GM21447 (cell line): ENCODE measurements around the gene ZC3H13.

Experiments
- ATAC-seq: cut with Tn5 transposase; IDR thresholded peaks from one replicate; pipeline ENCODE4 v1.9.1; 2021; ENCODE audit not compliant: unreplicated experiment

Gene ZC3H13

DNA sequence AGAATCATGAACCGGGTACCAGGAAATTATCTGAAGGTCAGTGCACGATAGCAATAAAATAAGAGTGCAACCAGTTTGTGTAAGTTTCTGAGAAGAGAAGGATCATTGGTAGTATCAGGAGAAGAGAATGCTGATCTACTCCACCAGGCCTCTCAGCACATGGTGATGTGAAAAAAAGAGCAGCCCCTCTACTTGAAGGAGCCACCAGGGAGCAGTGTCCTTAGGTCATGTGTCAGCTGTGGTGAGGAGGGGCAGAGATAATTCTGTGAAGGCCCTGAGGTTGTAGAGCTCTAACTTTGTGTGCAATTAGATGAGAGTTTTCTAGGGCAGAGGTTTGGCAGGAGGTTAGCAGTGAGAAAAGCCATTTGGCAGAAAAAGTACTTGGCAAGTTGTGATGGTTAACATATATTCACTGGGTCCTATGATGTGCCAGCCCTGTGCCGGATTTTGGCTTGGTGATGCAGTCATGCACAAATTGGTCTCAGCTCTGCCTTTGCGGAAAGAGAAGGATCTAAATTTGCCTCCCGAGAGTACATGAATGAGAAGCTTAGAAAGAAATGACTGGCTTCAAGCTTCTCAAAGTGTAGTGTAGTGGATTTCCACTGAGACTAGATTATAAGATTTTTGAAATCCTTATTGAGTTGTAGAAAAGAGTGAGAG lies 19.2 kb upstream of the ZC3H13 start:
- peak; percentile 88 for ATAC-seq

DNA sequence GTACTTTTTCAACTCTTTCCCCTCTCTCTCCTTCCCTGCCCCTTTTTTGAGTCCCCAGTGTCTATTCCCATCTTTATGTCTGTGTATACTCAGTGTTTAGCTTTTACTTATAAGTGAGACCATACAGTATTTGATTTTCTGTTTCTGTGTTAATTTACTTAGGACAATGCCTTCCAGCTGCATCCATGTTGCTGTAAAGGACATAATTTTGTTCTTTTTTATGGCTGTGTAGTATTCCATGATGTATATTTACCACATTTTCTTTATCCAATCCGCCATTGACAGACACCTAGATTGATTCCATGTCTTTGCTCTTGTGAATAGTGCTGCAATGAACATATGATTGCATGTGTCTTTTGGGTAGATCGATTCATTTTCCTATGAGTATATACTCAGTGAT lies 10.7 kb upstream of the ZC3H13 start:
- ATAC-seq, result no peak

DNA sequence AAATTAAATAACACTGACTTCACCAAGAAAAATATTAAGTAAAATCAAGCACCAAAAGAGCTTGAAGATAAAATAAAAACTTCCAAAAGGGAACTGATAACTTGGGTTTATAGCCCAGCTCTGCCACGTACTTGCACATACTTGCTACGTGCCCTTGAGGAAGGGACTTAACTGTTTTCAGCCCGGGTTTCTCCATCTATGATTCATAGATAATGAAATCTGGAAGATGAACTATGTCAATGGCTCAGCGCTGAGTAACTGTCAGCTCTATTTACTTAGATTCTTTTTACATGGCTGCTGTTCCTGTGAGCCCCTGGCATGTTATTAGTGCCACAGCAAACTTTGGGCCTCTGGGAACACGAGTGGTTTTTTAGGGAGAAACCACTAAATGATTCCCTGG lies 9.6 kb upstream of the ZC3H13 start:
- no peak for ATAC-seq

DNA sequence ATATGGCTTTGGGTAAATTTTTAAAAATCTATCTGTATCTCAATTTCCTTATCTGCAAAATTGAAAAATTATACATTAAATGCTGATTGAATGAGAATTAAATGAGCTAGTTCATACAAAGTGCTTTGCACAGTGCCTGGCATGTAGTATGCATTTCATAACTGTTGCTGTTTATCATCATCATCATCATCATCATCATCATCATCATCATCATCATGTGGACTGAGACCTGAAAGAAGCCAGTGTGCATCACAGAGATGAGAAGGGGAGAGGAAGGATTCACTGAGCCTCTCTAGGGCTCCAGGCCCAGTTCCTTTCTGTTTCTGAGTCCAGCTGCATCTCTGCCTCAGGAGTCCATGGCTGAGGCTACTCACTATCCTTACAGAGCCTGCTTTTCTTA lies 6.9 kb upstream of the ZC3H13 start:
- ATAC-seq, result no peak

DNA sequence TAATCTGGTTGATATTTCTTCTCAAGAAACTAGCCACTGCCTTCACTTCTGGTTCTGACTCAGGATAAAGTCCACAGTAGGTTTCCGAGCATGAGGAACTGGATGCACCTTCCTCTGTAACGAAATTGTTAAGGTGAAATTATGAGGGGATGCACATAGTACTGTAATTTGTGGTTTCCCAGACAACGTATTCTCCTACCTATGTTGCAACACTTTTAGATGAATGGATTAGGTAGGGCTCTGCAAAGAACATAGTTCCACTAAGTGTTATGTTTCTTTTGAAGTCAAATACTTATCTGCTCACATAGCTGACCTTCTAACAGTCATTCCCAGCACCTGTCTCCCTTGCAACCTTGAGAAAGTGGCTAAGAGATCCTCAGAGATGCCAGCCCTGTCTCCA lies 5.7 kb upstream of the ZC3H13 start:
- no peak for ATAC-seq

DNA sequence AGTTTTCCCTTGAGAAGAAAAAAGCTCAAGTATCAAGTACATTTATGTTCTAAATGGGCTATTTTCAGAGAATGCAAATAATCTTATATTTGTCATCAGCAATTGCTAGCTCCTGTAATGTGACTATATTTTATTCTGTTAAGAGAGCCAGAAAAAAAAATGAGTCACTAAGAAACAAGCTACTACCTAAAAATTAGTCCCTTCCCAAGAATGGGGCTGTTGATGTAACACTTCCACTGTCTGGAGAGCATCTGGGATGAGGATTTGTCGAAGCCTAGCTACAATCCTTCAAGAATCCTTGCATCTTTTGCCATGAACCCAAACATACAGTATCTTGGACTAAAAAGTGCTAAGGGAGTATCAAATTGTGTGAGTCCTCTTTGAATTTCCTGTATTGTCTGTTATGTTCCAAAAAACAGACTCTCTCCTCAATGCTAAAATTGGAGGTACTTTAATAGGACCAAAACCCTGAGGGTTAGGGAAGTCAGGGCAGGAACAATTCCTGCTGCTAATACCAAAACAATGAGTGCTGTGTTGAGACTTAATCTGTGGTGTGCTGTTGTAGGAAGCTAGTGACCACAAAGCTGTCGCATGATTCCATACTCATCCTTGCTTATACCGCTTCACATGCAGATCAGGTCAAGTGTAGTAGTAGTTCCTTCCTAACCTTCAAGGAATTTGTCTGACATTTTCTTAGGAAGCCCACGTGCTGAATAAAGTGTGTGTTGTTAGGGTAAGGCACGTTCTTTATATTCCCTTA lies 4.9 kb upstream of the ZC3H13 start:
- ATAC-seq, result no peak

DNA sequence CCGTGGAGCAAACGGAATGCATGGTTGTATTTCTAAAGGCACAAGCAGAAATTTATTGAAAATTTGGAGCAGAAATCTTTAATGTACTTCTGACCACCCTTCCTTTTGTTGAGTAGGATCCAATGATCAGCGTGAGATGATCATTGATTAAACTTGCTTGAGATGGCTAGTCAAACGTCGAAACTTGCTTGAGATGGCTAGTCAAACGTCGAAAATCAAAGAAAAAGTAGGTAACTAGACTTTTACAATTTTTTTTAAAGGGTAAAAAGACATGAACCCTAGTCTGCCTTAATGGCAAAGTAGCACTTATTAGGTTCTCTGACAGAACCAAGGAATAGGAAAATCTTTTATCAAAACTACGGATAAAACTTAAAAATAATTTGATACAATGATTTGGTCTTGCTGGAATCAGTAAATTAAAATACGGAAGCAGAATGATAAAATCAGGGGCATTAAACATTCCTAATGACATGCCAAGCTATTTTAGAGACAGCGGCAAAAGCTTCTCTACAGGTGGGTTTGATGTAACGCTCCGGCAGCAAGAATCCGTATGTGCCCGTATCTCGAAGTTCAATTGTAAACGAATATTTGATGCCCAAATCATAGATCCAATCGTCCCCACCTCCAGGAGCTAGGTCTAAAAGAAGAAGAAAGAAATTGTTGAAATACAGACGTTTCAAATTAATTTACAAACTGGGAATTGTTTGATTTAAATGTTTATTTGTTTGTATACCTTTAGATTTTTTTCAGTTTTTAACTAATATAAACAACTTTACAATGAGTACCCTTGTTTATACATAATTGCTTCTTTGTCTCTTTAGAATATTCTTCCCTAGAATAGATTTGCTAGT lies 841 bp upstream of the ZC3H13 start:
- ATAC-seq, result no peak

DNA sequence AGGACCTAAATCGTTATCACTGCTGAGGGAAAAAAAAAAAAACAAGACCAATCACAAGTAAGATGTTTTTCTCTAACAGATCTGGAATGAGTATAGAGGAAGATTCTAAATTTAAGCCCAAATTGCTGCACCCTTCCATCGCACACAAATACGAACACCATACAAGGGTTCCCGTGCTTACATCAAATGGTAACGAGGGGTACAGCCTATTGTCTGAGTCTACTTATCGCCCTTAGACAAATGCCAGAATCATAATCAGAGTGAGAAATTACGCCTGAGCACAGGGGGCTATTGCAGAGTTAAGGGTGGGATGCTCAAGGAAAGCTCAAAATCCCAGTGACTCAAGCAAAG lies 603 bp downstream of the ZC3H13 start:
- peak; percentile 1 for ATAC-seq

DNA sequence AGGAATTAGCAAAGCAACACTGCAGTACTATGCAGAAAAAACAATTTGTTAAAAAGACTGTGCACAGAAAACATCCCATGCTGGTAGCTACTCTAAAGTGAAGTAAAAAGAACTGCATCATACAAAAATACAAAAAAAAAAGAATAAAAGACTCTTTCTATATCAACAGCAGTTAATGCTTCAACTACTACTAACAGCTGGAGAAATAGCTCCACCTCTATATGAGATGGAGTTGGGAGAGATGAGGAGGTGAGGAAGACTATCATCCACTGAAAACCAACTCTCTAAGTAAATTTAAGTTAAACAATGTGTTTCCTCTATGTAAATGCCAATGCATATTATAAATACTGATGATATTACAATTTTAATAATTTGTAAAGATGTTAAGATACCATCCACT lies 1.8 kb downstream of the ZC3H13 start:
- ATAC-seq, result no peak

DNA sequence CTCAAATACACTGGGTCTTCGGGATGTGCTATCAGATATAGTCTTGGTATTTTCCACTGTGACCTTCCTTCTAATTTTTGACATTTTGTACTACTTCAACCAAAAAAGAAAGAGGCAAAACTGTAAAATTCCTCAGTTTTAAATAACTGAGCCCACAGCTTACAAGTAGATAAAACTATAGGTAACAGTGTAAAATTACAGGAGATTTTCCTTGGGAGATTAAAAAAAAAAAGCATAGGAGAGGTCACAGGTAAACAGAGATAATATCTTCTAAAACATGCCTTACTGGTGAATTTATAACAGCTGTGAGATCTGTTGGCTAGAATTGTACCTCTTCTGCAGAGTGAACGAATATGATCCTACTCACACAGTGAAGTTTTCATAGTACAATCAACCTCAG lies 7.1 kb downstream of the ZC3H13 start:
- no peak for ATAC-seq

DNA sequence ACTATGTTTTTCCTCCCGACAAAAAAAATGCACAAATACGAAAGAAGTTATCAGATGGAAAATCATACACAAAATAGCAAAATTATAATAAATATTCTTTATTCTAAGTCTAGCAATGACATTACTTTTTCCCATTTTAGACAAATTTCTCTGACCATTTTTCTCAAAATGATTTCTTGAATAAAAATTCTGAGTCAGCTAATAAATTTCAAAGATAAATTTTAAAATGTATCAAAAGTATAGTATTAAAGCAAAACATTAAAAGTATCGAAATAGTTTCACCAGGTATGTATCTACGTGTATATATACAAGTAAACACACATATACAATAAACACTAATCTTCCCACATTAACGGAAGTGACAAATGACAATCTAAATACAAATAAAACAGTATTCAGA lies 8.9 kb downstream of the ZC3H13 start:
- ATAC-seq, result no peak

DNA sequence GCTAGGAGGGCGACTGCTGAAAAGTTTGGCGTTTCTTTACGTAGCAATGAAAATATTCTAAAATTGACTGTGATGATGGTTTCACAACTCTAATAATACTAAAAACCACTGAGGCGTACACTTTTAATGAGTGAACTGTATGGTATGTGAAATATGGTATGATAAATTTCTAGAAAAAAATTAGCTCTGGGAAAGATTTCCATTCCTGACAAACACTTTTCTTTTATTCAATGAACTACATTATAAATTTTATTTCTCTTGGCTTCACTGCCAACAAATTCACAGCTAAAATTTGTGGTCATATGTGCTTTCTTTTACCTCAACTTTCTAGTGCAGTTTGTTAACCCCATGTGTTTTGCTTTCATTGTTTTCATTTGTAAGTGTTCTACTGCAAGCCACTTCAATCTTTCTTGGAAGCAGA lies 11.1 kb downstream of the ZC3H13 start:
- ATAC-seq, result no peak

DNA sequence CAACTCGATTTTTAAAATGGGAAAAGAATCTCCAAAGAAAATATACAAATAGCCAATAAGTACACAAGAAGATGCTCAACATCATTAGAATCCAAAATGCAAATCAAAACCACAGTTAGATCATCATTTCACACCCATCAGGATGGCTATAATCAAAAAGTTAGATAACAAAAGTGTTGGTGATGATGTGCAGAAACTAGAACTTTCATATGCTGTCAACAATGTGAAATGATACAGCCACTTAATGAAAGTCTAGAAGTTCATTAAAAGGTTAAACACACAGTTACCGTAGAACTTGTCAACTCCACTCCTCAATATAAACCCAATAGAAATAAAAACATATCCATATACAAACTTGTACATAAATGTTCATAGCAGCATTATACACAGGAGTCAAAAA lies 11.8 kb downstream of the ZC3H13 start:
- ATAC-seq, result no peak

DNA sequence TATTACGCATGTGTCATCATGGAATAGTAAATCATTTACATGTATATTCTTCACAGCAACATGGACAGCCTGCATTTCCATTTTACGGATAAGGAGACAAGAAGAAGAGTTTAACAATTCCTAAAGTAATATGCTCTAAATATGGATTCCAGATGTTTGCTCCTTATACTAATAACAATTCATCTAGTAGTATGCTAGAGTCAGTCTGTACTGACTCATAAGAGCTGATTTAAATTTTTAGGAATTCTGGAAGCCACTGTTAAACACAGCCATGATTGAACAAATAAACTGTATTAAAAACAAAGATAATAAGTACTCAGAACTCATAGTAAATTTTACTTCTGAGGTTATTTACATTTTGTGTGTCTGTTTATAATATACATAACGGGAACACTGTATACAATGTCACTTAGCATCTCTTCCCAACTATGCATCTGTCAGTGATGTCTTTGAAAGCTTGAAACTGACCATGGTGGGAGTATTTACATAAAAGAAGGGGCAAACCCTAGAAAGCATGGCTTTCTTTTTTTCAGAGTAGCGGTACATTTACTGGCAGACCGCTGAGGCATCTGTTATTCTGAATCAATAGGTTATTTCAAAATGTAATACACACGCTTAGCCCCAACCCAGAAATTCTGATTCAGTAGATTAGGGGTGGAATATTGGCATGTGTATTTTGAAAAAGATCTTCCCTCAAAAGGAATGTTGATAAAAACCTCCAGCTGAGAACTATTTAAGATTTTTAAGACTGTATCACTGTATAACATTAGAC lies 12.9 kb downstream of the ZC3H13 start:
- ATAC-seq, result no peak

DNA sequence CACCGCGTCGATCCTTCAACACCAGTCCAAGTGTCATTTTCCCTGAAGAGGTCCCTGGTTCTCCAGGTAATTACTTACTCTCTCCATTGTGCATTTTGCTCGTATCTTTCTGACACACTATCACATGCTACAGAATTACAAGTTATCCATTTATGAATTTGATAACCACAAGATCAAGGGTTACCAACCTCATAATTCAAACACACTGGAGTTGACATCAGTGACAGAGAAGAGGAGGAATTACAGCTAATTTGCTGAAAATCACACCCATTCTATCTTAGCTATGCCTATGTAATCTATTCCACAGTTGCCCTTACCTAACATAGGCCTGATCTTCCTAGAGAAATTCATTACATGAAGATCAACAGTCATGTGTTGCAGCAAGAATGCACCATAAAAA lies 14.2 kb downstream of the ZC3H13 start:
- ATAC-seq, result no peak

DNA sequence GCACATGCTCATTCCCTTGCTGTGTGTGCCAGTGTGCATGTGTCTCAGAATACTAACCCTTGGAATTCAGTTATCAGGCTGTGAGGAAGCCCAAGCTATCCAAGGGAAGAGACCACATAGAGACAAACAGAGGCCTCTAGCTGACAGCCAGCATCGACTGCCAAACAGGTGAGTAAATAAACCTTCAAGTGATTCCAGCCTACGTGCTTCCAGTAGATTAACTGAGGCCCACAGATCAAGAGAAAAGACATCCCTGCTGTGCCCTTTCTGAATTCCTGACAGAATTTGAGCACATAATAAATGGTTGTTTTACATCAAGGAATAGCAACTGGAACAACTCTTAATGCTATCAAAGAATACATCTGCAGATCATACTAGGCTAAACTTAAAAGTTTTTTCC lies 17.5 kb downstream of the ZC3H13 start:
- no peak for ATAC-seq

DNA sequence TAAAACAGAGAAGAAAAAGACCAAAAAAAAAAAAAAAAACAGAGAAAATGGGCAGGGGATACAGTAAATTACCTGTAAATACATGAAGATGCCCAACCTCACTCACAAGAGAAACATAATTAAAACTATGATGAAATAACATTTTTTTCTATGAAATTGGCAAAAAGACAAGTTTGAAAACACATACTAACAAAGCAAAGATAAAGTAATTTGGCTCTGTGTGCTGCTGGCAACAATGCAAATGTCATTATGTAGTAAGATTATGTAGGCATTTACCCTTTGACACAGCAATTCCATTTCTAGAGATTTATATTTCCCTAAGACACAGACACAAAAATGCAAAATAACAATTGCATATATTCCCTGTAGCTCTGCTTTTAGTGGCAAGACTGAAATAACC lies 20.2 kb downstream of the ZC3H13 start:
- ATAC-seq, result no peak

DNA sequence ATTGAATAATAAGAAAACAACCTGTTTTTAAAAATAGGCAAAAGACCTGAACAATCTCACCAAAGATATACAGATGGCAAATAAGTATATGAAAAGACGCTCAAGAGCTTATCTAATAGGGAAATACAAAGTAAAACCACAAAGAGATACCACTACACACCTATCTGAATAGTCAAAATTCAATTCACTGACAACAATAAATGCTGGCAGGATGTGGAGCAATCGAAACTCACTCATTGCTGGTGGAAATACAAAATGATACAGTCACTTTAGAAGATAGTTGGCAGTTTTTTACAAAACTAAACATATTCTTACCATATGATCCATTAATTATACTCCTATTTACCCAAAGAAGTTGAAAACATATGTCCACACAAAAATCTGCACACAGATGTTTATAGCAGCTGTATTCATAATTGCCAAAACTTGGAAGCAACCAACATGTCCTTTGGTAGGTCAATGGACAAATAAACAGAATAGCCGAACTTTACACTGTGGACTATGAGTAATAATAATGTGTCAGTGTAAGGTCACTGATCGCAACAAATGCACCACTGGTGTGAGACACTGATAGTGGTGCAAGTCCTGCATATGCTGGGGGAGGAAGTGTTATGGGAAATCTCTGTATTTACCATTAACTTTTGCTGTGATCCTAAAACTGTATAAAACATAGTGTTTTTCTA lies 20.8 kb downstream of the ZC3H13 start:
- ATAC-seq, result no peak

DNA sequence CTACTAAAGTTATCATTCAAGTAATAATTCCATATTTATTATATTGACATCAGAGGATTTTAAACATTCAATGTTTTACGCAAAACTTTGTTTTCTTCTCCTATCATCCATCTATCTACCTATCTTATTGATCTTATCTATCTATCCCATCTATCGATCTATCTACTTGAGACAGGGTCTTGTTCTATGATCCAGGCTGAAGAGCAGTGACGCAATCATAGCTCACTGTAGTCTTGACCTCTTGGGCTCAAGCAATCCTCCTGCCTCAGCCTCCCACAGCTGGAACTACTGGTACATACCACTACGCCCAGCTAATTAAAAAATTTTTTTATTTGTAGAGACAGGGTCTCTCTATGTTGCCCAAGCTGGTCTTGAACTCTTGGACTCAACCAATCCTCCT lies 27.4 kb downstream of the ZC3H13 start:
- ATAC-seq, result no peak

DNA sequence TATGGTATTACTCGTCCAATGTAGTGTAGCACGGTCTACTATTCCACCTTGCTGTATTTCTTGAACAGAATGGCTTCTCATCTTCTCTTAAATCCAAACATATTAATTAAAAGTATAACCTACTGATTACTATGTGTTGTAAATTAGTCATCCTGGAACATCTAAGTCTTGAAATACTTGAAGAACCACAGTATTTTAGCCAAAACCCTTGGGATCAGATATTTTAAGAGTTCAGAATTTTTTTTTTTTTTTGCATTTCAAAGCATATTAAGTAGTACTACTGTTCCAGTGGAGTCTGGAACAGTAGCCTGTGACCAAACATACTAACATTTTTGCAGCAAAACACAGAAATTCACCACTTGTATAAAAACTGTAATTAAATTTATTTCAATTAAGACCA lies 30.1 kb downstream of the ZC3H13 start:
- ATAC-seq, result no peak

DNA sequence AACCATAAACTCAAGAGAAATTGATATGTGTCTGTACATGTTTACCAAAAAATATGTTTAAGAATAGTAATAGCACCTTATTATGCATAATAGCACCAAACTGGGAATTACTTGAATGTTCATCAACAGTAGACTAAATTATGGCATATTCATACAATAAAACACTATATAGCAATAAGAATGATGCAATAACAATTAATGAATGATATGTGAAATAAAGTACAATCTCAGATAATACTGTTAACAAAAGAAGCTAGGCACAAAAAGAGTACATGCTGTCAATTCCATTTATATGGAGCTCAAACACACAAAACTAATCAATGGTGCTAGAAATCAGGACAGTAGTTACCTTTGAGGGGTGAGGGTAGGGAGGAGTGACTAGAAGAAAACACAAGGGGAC lies 36.3 kb downstream of the ZC3H13 start:
- ATAC-seq, result no peak
